A673 (cell line): ENCODE data around the gene GCDH.

Experiments
- EZH2 ChIP-seq: fragments of 200-600 bp; sonication (generic); IDR thresholded peaks from 2 replicates; pipeline ENCODE4 v1.6.1; 2017; ENCODE audit warnings: borderline replicate concordance, low read depth, mild to moderate bottlenecking, mixed read lengths, antibody characterized with exemption, low read length; ENCODE audit not compliant: poor library complexity, severe bottlenecking
- TF ChIP-seq, protein P1 (sequence below): fragments of 300-800, 200-600 bp; sonication (generic); conservative IDR thresholded peaks from 2 replicates; pipeline ENCODE4 v1.5.1; 2017; ENCODE audit warnings: low read depth, mild to moderate bottlenecking, antibody characterized with exemption, low read length, moderate library complexity, mixed read lengths

DNA sequence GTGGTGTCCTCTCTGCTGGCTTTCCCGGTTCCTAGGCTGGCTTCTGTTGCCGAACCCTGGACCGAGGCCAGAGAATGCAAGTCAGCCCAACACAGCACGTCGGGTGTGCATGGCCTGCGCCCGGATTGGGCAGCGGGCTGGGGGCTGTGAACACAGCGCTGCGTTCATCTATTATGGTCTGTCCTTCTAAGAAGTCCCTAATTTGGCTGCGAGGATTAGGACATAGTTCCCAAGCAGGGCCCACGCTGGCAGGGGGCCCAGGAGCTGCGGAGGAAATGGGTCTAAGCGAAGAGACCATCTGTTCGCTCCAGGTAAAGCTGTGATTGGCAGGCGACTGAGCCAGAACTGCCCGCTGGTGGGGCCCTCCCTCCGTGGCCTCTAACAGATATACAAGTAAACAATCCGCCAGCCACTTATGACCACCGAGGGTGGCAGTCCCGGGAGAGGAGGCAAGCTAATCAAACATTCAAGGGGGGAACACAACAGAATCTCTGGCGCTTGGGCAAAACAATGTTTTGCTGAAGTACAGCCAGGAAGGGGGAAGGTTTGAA is 22.1 kb downstream of the GCDH start:
- TF ChIP-seq, protein P1, sequence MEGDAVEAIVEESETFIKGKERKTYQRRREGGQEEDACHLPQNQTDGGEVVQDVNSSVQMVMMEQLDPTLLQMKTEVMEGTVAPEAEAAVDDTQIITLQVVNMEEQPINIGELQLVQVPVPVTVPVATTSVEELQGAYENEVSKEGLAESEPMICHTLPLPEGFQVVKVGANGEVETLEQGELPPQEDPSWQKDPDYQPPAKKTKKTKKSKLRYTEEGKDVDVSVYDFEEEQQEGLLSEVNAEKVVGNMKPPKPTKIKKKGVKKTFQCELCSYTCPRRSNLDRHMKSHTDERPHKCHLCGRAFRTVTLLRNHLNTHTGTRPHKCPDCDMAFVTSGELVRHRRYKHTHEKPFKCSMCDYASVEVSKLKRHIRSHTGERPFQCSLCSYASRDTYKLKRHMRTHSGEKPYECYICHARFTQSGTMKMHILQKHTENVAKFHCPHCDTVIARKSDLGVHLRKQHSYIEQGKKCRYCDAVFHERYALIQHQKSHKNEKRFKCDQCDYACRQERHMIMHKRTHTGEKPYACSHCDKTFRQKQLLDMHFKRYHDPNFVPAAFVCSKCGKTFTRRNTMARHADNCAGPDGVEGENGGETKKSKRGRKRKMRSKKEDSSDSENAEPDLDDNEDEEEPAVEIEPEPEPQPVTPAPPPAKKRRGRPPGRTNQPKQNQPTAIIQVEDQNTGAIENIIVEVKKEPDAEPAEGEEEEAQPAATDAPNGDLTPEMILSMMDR = no peak
- no peak for TF ChIP-seq EZH2
